ENCODE measurements around the gene TMEM19. TPM values are rescaled to one million over a fixed set of nuclear protein-coding genes. Genes with fewer than 3 reads are reported as not detected.

Gene TMEM19
- total RNA-seq, 1 donor from 2014 or later: 13.7 TPM

DNA sequence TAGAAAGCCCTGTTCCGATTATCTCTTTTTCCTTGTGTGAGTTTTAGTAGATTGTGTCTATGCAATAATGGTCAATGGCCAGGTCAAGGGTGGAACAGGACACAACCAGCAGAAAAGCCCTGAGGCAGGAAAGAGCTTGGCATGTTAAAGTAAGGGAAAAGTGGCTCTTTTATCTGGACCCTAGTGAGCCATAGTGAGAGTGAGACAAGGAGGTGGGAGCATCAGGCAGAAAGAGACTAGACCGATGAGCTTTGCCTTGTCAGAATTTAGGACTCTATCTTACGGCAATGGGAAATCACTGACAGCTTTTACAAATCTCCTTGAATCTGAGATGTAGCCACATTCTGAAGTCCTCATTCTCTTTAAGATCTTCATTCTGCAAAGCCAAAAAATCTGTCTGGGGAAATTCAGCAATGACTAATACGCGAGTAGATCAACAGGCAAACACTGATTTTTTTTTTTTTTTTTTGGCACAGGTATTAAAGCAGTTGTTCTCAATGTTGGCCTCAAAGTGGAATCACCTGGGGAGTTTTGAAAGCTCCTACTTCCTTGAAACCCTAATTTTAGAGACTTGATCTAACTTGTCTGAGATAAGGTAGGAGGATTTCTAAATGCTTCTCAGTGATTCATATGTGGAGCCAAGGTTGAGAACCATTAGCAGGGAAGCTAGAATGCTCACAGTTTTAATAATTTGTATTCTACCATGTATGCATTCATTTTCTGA lies 33.9 kb downstream of the TMEM19 start:
- Mint-ChIP-seq H3K4me3 (ENCODE audit: unreplicated experiment) (no peak overlapping the region), H3K36me3 (ENCODE audit: unreplicated experiment) (no peaks in the 10 kb centered on the region), H3K9me3 (ENCODE audit: unreplicated experiment) (no peaks in the 10 kb centered on the region), H3K27ac (ENCODE audit: unreplicated experiment) (no peak overlapping the region), H3K4me1 (ENCODE audit: low read depth, unreplicated experiment) (no peaks in the 10 kb centered on the region), H3K27me3 (ENCODE audit: unreplicated experiment) (no peaks in the 10 kb centered on the region)
- TF ChIP-seq, protein P1, sequence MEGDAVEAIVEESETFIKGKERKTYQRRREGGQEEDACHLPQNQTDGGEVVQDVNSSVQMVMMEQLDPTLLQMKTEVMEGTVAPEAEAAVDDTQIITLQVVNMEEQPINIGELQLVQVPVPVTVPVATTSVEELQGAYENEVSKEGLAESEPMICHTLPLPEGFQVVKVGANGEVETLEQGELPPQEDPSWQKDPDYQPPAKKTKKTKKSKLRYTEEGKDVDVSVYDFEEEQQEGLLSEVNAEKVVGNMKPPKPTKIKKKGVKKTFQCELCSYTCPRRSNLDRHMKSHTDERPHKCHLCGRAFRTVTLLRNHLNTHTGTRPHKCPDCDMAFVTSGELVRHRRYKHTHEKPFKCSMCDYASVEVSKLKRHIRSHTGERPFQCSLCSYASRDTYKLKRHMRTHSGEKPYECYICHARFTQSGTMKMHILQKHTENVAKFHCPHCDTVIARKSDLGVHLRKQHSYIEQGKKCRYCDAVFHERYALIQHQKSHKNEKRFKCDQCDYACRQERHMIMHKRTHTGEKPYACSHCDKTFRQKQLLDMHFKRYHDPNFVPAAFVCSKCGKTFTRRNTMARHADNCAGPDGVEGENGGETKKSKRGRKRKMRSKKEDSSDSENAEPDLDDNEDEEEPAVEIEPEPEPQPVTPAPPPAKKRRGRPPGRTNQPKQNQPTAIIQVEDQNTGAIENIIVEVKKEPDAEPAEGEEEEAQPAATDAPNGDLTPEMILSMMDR (IDR thresholded peaks at IDR 0.05; ENCODE audit: partially characterized antibody, unreplicated experiment): no peak
- DNase-seq: no peak

DNA sequence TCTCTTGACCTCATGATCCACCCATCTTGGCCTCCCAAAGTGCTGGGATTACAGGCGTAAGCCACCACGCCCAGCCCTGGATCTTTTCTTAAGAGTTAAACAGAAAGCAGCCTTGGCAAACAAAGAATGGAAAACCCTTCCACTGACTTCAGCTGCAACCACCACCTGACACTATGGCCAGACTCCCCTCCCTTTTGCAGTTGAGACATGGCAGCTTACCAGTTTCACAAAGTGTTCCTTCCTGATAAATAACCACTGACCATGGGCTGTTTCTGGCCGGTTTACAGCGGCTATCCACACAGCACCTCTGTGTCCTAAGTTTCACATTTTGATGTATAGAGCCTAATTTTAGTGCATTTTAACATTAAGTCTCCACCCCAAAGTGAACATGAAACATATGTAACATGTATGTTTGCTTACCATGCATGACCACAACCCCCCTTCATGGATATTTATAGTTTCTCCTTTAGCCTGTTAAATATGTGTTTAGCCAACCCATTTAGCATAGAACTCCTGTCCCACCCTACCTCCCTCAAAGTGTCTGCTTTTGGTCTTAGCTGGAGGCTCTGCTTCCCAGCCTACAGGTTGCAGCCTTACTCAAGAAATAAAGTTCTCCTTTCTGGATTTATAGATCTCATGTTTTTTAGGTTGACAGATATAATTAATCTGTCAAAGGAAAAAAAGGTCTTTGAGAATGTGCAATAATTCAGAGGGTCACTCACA lies 36.1 kb downstream of the TMEM19 start:
- H3K36me3 Mint-ChIP-seq (ENCODE audit: unreplicated experiment): no peaks in the 10 kb centered on the region
- TF ChIP-seq, protein P1 (IDR thresholded peaks at IDR 0.05; ENCODE audit: partially characterized antibody, unreplicated experiment): no peak

DNA sequence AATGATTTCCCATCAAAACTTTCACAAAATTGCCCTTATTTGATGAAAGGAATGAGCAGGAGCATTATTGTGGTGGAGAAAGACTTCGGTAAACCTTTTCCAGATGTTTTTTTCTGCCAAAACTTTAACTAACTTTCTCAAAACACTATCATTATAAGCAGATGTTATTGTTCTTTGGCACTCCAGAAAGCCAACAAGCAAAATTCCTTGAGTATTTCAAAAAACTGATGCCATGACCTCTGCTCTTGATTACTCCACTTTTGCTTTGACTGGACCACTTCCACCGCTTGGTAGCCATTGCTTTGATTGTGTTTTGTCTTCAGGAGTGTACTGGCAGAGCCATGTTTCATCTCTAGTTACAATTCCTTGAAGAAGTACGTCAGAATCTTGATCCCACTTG lies 39.1 kb downstream of the TMEM19 start:
- Mint-ChIP-seq H3K9me3 (ENCODE audit: unreplicated experiment) (no peaks in the 10 kb centered on the region), H3K27ac (ENCODE audit: unreplicated experiment) (no peak overlapping the region)

More for the DNA sequence above, 36.1 kb downstream of the TMEM19 start:
- Mint-ChIP-seq H3K4me1 (ENCODE audit: low read depth, unreplicated experiment) (no peaks in the 10 kb centered on the region), H3K9me3 (ENCODE audit: unreplicated experiment) (no peaks in the 10 kb centered on the region), H3K27me3 (ENCODE audit: unreplicated experiment) (no peaks in the 10 kb centered on the region), H3K27ac (ENCODE audit: unreplicated experiment) (no peak overlapping the region), H3K4me3 (ENCODE audit: unreplicated experiment) (no peak overlapping the region)
- no peak for DNase-seq

DNA sequence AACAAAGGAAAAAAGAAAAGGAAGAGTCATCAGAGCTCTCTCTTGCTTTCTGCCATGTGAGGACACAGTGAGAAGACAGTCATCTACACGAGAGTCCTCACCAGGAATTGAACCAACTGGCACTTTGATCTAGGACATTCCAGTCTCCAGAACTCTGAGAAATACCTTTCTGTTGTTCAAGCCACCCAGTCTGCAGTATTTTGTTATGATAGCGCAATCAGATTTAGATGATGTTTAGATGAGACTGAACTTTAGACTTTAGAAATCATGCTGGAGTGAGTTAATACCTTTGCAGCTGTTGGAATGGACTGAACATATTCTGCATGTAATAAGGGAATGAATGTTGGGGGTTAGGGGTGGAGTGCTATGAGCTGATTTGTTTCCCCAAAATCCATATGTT lies 40.7 kb downstream of the TMEM19 start:
- TF ChIP-seq, protein P1 (IDR thresholded peaks at IDR 0.05; ENCODE audit: partially characterized antibody, unreplicated experiment): no peak
- no peak overlapping the region for H3K4me3 Mint-ChIP-seq (ENCODE audit: unreplicated experiment)
- H3K4me1 Mint-ChIP-seq (ENCODE audit: low read depth, unreplicated experiment): no peaks in the 10 kb centered on the region
- H3K27ac Mint-ChIP-seq (ENCODE audit: unreplicated experiment): no peak overlapping the region
- no peaks in the 10 kb centered on the region for H3K9me3 Mint-ChIP-seq (ENCODE audit: unreplicated experiment)
- no peaks in the 10 kb centered on the region for H3K36me3 Mint-ChIP-seq (ENCODE audit: unreplicated experiment)
- H3K27me3 Mint-ChIP-seq (ENCODE audit: unreplicated experiment): no peaks in the 10 kb centered on the region
- DNase-seq: no peak

More for the DNA sequence above, 39.1 kb downstream of the TMEM19 start:
- TF ChIP-seq, protein P1 (IDR thresholded peaks at IDR 0.05; ENCODE audit: partially characterized antibody, unreplicated experiment): no peak
- no peak for DNase-seq
- Mint-ChIP-seq H3K36me3 (ENCODE audit: unreplicated experiment) (no peaks in the 10 kb centered on the region), H3K4me1 (ENCODE audit: low read depth, unreplicated experiment) (no peaks in the 10 kb centered on the region), H3K27me3 (ENCODE audit: unreplicated experiment) (no peaks in the 10 kb centered on the region), H3K4me3 (ENCODE audit: unreplicated experiment) (no peak overlapping the region)

DNA sequence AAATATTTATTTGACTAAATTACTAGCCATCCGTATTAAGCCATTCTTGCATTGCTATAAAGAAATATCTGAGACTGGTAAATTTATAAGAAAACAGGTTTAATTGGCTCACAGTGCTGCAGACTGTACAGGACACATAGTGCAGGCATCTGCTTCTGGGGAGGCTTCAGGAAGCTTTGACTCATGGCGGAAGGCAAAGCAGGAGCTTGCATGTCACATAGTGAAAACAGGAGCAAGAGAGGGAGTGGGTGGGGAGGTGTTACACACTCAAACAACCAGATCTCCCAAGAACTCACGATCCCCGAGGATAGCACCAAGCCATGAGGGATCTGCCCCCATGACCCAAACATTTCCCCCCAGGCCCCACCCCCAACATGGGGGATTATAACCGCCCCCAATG lies 42.1 kb downstream of the TMEM19 start:
- no peaks in the 10 kb centered on the region for H3K36me3 Mint-ChIP-seq (ENCODE audit: unreplicated experiment)
- no peak for DNase-seq

More for the DNA sequence above, 42.1 kb downstream of the TMEM19 start:
- H3K4me3 Mint-ChIP-seq (ENCODE audit: unreplicated experiment): no peak overlapping the region
- no peaks in the 10 kb centered on the region for H3K9me3 Mint-ChIP-seq (ENCODE audit: unreplicated experiment)
- no peaks in the 10 kb centered on the region for H3K27me3 Mint-ChIP-seq (ENCODE audit: unreplicated experiment)
- TF ChIP-seq, protein P1 (IDR thresholded peaks at IDR 0.05; ENCODE audit: partially characterized antibody, unreplicated experiment): no peak
- H3K27ac Mint-ChIP-seq (ENCODE audit: unreplicated experiment): no peak overlapping the region
- H3K4me1 Mint-ChIP-seq (ENCODE audit: low read depth, unreplicated experiment): no peaks in the 10 kb centered on the region

Measured in glutamatergic neuron (in vitro differentiated cells).